ENCODE data around the gene BCR.
"Not testable (repeated sequence)": the region's sequence is repeated elsewhere in the genome, so short reads cannot be mapped to it uniquely, and the experiment has no call there.

Gene BCR

DNA sequence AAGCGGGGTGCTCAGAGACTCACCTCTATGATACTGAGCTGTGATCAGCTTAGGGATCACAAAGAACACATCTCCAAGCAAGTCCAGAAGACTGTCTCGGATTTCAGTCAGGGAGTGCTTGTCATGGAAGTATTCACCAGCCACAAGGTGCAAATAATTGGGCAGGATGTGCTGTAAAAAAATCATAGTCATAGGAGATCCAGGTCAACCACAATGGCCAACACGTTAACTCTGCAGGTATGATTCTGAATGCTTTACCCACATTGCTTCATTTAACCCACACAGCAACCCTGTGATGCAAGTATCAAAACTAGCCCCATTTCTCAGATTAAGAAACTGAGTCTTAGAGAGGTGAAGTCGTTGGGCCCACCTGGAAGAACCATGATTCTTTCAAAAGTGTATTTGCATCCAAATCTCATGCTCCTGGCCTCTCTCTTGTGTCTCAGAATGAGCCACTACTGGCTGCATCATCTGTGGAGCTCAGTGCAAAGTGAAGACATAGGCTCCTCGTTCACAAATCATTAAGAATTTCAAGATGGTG lies 179.3 kb downstream of the BCR start:
- TF ChIP-seq, protein P1, sequence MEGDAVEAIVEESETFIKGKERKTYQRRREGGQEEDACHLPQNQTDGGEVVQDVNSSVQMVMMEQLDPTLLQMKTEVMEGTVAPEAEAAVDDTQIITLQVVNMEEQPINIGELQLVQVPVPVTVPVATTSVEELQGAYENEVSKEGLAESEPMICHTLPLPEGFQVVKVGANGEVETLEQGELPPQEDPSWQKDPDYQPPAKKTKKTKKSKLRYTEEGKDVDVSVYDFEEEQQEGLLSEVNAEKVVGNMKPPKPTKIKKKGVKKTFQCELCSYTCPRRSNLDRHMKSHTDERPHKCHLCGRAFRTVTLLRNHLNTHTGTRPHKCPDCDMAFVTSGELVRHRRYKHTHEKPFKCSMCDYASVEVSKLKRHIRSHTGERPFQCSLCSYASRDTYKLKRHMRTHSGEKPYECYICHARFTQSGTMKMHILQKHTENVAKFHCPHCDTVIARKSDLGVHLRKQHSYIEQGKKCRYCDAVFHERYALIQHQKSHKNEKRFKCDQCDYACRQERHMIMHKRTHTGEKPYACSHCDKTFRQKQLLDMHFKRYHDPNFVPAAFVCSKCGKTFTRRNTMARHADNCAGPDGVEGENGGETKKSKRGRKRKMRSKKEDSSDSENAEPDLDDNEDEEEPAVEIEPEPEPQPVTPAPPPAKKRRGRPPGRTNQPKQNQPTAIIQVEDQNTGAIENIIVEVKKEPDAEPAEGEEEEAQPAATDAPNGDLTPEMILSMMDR (IDR thresholded peaks at IDR 0.05; ENCODE audit: extremely low read depth, missing control alignments), result no peak
- DNase-seq (ENCODE audit: low spot score), result no peak

DNA sequence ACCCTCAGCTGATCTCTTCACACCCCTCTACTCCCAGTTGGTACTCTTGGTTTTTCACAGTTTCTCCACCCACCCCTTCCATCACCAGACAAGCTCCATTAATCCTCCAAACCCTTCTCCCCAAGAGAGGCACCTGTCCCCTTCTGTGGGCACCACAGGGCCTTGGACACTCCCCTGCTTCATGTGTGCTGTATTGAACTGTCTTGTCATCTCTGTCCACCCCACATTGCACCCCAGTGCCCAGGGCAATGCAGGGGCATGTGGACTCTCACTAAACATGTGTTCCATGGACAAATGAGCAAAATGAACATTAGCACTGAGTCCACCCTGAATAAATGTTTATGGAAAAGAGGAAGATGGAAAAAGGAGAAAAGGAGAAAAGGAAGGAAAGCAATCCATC lies 181.4 kb downstream of the BCR start:
- no peak for DNase-seq (ENCODE audit: low spot score)
- TF ChIP-seq, protein P1 (IDR thresholded peaks at IDR 0.05; ENCODE audit: extremely low read depth, missing control alignments), result no peak

DNA sequence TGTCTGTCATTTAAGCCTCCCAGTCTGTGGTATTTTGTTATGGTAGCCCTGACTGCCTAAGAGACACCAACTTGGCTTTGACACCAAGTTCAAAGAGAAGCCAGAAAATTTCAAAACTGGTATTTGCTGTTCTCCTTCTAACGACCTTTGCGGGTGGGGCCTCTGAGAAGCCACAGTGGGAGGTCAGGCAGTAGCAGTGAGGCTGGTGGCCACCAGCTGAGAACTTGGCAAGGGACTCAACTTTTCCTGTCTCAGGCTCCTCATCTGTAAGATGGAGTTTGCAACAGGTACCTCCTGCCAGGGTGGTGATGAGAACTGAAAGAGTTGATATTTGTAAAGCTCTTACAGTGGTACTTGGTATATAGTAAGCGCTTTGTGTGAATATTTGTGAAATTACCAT lies 183.4 kb downstream of the BCR start:
- TF ChIP-seq, protein P1 (IDR thresholded peaks at IDR 0.05; ENCODE audit: extremely low read depth, missing control alignments), result no peak
- no peak for DNase-seq (ENCODE audit: low spot score)

DNA sequence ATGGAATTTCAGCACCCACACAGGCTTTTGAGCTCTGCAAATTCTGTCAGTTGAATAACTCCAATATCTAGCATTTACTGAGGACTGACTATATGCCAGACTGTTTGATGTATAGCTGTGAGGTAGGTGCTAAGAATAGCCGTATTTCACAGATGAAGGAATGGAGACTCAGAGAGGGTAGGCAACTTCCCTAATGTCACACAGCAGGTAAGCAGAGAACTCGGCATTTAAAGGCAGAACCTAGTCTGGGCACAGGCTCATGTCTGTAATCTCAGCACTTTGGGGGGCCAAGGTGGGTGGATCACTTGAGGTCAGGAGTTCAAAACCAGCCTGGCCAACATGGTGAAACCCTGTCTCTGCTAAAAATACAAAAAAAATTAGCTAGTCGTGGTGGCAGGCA lies 184.1 kb downstream of the BCR start:
- TF ChIP-seq, protein P1 (IDR thresholded peaks at IDR 0.05; ENCODE audit: extremely low read depth, missing control alignments), result no peak
- DNase-seq (ENCODE audit: low spot score), result no peak

DNA sequence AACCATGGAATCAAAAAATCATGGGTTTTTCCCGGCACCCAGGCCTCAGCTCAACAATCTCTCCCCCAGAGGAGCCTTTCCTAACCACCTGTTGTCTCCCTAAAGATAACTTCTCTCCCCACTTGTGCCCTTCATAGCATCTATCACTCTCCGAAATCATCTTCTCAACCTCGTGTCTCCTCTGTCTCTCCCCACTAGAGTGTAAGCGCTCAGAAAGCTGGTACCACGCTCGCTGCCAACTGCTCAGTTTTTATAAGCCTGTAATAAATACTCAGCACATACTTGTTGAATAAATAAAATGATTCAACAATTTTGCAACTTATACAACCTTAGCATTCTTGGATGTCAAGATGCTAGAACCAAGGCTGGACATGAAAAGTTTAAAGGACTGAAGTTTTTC lies 185.2 kb downstream of the BCR start:
- DNase-seq (ENCODE audit: low spot score), result no peak
- TF ChIP-seq, protein P1 (IDR thresholded peaks at IDR 0.05; ENCODE audit: extremely low read depth, missing control alignments), result no peak

DNA sequence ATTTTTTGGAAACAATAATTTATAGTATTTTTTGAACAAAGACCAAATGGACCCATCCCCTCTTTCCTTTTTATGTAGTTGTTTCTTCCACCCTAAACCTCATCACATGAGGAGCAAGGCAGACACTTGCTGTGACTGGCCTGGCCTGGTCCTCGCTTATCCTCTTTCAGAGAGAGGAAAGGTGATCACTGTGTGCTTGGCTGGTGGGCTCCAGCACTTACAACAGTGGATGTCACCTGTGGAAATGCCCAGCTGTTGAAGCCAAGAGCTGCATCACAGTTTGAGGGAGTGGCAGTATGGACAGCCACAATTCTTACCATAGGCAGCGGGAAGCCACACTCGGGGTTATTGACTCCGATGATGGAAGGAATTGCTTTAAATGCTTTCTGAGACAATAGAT lies 185.7 kb downstream of the BCR start:
- no peak for DNase-seq (ENCODE audit: low spot score)
- TF ChIP-seq, protein P1 (IDR thresholded peaks at IDR 0.05; ENCODE audit: extremely low read depth, missing control alignments), result no peak

DNA sequence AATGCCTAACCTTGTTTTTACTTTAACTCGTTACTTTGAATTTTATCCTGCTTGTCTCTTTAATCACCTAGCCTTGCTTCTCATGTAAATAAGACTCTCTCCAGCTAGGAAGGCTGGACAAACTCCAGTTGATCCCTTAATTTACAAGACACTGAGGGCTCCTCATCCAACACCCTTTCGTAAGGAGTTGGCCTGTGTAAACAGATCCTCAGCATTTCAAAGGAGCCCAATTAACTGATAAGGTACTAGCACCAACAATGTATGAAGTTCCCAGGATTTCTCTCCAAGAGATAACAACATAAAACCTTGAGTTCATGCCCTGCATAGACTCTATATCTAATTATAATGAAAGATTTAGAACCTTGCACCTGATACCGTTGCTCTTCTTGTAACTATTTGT lies 186.9 kb downstream of the BCR start:
- not testable (repeated sequence) for DNase-seq (ENCODE audit: low spot score)

Data from GM20000 (cell line).